Stimulated activated CD8-positive, alpha-beta memory T cell treated with anti-CD3 and anti-CD28 coated beads, Interleukin-15, amount 100 ng/mL, for 1 hour (primary cell): ENCODE data around the gene TANK.
"Not testable (repeated sequence)": the region's sequence is repeated elsewhere in the genome, so short reads cannot be mapped to it uniquely, and the experiment has no call there.

Source experiments
- DNase-seq: peaks from one replicate; pipeline ENCODE4 v3.0.0-alpha.2; 2020; ENCODE audit warnings: low read depth

Gene TANK

GRCh38 chr2:161160226-161161073 is at the start of gene TANK:
TANK (plus strand) TSS chr2:161160428; CDS start chr2:161179663, 19,235 bp downstream.
- peak; percentile 68 for DNase-seq

GRCh38 chr2:161111531-161111930 is 48.7 kb upstream of the TANK start:
- no peak for DNase-seq

- DNase-seq, result no peak
Measured at GRCh38 chr2:161112908-161113307, 47.3 kb upstream of the TANK start.

- DNase-seq, result no peak
Measured at GRCh38 chr2:161113693-161114575, 46.3 kb upstream of the TANK start.

GRCh38 chr2:161115205-161115604 is 45.0 kb upstream of the TANK start:
- DNase-seq, result no peak

GRCh38 chr2:161115605-161116380 is 44.4 kb upstream of the TANK start:
- DNase-seq, result no peak

- no peak for DNase-seq
Measured at GRCh38 chr2:161116509-161116908, 43.7 kb upstream of the TANK start.

- no peak for DNase-seq
Measured at GRCh38 chr2:161117506-161117905, 42.7 kb upstream of the TANK start.

GRCh38 chr2:161118722-161119121 is 41.5 kb upstream of the TANK start:
- no peak for DNase-seq

GRCh38 chr2:161119483-161119882 is 40.7 kb upstream of the TANK start:
- no peak for DNase-seq

GRCh38 chr2:161120775-161121174 is 39.5 kb upstream of the TANK start:
- no peak for DNase-seq

- no peak for DNase-seq
Measured at GRCh38 chr2:161121622-161122021, 38.6 kb upstream of the TANK start.

GRCh38 chr2:161122772-161123530 is 37.3 kb upstream of the TANK start:
- no peak for DNase-seq

- no peak for DNase-seq
Measured at GRCh38 chr2:161123531-161124030, 36.6 kb upstream of the TANK start.

GRCh38 chr2:161124201-161124600 is 36.0 kb upstream of the TANK start:
- DNase-seq, result no peak

- no peak for DNase-seq
Measured at GRCh38 chr2:161128885-161129284, 31.3 kb upstream of the TANK start.

- DNase-seq, result no peak
Measured at GRCh38 chr2:161130354-161130753, 29.9 kb upstream of the TANK start.

GRCh38 chr2:161131074-161131680 is 29.1 kb upstream of the TANK start:
- no peak for DNase-seq

GRCh38 chr2:161131804-161132203 is 28.4 kb upstream of the TANK start:
- DNase-seq, result no peak

GRCh38 chr2:161132384-161132783 is 27.8 kb upstream of the TANK start:
- DNase-seq, result not testable (repeated sequence)

GRCh38 chr2:161133366-161133765 is 26.9 kb upstream of the TANK start:
- DNase-seq, result no peak
